Measurements from ENCODE around the gene ECD. TPM values are rescaled to one million over a fixed set of nuclear protein-coding genes. Genes with fewer than 3 reads are reported as not detected.
"Not testable (repeated sequence)": the region's sequence is repeated elsewhere in the genome, so short reads cannot be mapped to it uniquely, and the experiment has no call there.

The ECD gene
- total RNA-seq, 1 donor from 2014 or later = 19.1 TPM

- DNase-seq (ENCODE audit: low read depth in 2 of 2) = peak; percentile 39 to 54
Observed at GRCh38 chr10:73159038-73159648, 8.7 kb downstream of the ECD start.

- DNase-seq (ENCODE audit: low read depth in 2 of 2) = no peak
Observed at GRCh38 chr10:73156054-73156453, 11.8 kb downstream of the ECD start.

GRCh38 chr10:73152009-73152408, 15.8 kb downstream of the ECD start:
- DNase-seq (ENCODE audit: low read depth in 2 of 2) = no peak

- not testable (repeated sequence) for DNase-seq (ENCODE audit: low read depth in 2 of 2)
Observed at GRCh38 chr10:73150633-73151413, 17.0 kb downstream of the ECD start.

GRCh38 chr10:73141603-73142002, 26.2 kb downstream of the ECD start:
- no peak for DNase-seq (ENCODE audit: low read depth in 2 of 2)

GRCh38 chr10:73139251-73139650, 28.6 kb downstream of the ECD start:
- no peak for DNase-seq (ENCODE audit: low read depth in 2 of 2)

DNA sequence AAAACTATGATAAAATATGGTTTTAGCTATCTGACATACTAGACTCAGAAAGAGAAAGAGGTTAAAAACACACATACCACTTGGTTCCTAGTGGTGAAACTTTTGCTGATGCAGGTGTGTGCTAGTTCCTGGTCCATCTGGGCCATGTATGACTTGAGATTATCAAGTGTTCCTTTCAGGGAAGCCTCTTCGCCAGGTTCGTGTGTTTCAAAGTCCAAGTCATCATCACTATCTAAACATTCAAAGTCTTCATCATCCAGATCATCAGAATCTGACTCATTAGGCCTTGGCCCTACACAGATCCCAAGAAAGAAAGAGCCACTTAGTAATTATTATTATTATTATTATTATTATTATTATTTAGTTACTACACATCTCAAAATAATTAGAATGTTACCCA, 31.2 kb downstream of the ECD start:
- no peak for DNase-seq (ENCODE audit: low read depth in 2 of 2)

DNA sequence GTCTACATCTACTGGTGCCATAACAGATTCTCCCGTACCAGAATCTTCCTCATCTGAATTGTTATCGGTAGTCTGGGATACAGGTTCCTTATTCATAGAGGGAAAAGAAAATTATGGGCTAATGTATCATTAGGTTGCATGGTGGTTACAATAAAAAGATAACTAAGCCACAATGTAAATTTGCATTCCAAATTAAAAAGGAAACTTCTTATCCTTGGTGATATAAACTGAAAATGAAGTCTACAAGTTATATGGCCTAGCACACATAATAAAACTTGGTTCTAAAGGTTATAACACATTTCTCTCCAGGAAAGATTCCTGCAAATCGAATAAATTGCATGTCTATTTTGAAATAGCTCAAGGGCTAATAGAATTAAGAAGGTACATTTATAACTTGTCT, 33.1 kb downstream of the ECD start:
- DNase-seq (ENCODE audit: low read depth in 2 of 2) = no peak

GRCh38 chr10:73131913-73132686, 35.7 kb downstream of the ECD start:
- no peak for DNase-seq (ENCODE audit: low read depth in 2 of 2)

GRCh38 chr10:73131301-73131700, 36.5 kb downstream of the ECD start:
- DNase-seq (ENCODE audit: low read depth in 2 of 2) = no peak

DNA sequence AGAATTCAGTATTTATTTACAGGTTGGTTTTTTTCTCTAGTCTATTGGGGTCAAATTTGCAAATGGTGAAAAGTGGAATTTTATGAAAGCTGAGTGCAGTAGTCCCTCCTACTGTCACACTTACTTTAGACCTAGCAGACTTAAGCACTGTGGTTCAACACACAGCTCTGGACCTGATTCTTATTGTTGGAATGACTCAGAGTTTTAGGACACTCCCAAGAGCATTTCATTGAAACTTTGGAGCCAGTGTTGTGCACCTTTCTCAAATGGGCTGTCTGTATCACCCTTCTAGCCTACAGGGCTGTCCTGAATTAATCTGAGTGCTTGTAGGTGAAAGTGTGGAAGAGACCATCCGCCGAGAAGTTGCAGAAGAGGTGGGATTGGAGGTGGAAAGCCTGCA, 41.5 kb downstream of the ECD start:
- no peak for DNase-seq (ENCODE audit: low read depth in 2 of 2)

DNA sequence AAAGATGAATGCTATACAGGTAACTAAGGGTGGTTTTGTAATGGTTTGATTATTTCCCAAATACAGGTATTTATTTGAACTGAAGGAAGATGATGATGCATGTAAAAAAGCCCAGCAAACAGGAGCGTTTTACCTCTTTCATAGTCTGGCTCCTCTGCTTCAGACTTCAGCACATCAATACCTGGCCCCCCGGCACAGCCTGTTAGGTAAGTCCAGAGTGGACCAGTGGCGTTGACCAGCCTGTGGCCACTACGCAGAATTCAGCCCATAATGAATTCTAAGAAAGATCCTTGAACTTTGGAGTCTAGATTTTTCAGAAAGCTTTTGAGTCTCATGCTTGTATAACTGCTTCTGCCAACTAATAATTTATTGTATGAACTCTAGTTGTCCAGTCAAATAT, 47.9 kb downstream of the ECD start:
- DNase-seq (ENCODE audit: low read depth in 2 of 2) = no peak

- no peak for DNase-seq (ENCODE audit: low read depth in 2 of 2)
Observed at GRCh38 chr10:73119457-73119856, 48.4 kb downstream of the ECD start.

DNA sequence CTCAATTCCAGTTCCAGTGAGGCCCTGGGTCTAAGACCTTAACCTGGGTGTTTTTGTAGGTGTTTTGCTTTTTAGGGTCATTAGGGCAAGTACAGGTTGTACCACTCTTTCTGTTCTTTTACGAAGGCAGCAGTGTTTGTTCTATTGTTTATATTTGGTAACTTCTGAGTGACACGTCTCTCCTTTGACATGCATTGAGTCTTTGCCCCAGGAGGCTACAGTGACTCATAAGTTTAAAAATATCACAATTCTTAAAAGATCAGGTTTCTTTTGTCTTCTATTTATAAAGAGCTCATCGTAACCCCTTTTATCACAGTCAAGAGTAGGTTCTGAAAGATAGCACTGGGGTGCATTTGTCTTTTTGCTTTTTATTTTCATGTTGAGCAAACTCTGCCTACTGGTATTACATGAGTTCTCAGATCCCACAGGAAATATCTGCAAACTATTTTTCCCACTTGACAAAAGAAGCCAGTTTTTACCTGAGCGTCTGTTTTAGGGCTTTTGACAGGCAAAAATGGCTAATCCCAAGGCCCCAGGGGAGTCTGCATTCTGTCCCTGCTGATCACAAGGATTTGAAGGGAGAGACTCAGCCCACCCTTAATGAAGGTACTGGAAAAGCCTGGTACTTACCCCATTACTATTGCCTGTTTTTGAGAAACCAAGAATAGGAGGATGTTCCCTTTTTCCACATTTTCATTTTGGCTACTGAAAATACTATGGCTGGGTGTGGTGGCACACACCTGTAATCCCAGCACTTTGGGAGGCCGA, 49.6 kb downstream of the ECD start:
- peak in 1 of 2 donors; percentile 75 for DNase-seq (ENCODE audit: low read depth in 2 of 2)

DNA sequence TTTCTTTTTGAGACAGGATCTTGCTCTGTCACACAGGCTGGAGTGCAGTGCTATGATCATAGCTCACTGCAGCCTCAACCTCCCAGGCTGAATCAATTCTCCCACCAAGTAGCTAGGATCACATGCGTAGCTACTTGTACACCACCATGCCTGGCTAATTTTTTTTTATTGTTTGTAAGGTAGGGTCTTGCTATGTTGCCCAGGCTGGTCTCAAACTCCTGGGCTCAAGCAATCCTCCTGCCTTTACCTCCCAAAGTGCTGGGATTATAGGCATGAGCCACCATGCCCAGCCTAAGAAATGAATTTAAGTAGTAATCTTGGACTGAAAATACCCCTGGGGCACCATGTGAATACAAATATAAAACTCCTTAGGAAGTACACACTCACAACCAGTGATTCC, 51.8 kb downstream of the ECD start:
- DNase-seq (ENCODE audit: low read depth in 2 of 2) = no peak

- DNase-seq (ENCODE audit: low read depth in 2 of 2) = no peak
Observed at GRCh38 chr10:73113551-73113950, 54.3 kb downstream of the ECD start.

- not testable (repeated sequence) for DNase-seq (ENCODE audit: low read depth in 2 of 2)
Observed at GRCh38 chr10:73112032-73112431, 55.8 kb downstream of the ECD start.

GRCh38 chr10:73110345-73110849, 57.4 kb downstream of the ECD start, which contains the start of gene NUDT13:
NUDT13 (plus strand) TSS chr10:73110455; CDS start chr10:73114366, 3,911 bp downstream.
- peak; percentile 64 to 77 for DNase-seq (ENCODE audit: low read depth in 2 of 2)

DNA sequence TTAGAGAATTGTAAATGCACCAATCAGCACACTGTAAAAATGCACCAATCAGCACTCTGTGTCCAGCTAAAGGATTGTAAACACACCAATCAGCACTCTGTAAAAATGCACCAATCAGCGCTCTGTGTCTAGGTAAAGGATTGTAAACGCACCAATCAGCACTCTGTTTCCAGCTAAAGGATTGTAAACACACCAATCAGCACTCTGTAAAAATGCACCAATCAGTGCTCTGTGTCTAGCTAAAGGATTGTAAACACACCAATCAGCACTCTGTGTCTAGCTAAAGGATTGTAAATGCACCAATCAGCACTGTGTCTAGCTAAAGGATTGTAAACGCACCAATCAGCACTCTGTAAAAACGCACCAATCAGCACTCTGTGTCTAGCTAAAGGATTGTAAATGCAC, 58.6 kb downstream of the ECD start:
- not testable (repeated sequence) for DNase-seq (ENCODE audit: low read depth in 2 of 2)

DNA sequence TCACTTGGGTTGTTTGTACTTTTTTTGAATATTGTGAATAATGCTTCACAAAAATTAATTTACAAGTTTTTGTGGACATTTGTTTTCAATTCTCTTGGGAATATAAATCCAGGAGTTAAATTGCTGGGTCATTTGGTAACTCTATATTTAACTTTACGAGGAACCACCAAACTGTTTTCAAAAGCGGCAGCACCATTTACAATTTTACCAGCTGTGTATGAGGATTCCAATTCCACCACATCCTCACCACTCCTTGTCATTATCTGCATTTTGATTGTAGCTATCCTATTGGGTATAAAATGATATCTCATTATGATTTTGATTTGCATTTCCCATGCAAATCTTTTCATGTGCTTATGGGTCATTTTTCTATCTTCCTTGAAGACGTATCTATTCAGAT, 61.5 kb downstream of the ECD start:
- DNase-seq (ENCODE audit: low read depth in 2 of 2) = no peak

- no peak for DNase-seq (ENCODE audit: low read depth in 2 of 2)
Observed at GRCh38 chr10:73099141-73099540, 68.7 kb downstream of the ECD start.

Data from dermis microvascular lymphatic vessel endothelial cell (primary cell).